ENCODE results near the gene EMD.

DNA sequence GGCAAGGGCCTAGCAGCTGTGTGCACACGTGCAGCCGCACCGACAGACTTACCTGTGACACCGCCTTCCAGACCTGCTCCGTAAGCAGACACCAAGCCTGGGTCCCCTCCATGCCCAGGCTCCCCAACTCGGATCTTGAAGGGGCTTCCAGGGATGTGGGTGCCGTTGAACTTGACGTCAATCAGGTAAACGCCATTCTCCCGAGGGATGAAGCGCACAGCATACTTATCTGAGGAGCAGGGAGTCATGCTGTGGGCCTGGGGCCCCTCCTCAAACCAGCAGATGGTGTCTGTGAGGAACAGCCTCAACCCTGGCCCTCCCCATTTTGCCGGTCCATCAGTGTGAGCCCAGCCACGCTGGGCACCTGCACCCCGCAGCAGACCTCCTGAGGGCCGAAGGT lies 29.1 kb upstream of the EMD start:
- TF ChIP-seq, protein P1, sequence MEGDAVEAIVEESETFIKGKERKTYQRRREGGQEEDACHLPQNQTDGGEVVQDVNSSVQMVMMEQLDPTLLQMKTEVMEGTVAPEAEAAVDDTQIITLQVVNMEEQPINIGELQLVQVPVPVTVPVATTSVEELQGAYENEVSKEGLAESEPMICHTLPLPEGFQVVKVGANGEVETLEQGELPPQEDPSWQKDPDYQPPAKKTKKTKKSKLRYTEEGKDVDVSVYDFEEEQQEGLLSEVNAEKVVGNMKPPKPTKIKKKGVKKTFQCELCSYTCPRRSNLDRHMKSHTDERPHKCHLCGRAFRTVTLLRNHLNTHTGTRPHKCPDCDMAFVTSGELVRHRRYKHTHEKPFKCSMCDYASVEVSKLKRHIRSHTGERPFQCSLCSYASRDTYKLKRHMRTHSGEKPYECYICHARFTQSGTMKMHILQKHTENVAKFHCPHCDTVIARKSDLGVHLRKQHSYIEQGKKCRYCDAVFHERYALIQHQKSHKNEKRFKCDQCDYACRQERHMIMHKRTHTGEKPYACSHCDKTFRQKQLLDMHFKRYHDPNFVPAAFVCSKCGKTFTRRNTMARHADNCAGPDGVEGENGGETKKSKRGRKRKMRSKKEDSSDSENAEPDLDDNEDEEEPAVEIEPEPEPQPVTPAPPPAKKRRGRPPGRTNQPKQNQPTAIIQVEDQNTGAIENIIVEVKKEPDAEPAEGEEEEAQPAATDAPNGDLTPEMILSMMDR (IDR thresholded peaks at IDR 0.05; ENCODE audit: poor library complexity): no peak
- no peak for TF ChIP-seq EZH2 (IDR thresholded peaks at IDR 0.05; ENCODE audit: borderline replicate concordance)
